COR-L47 (cell line): Measurements from ENCODE around the gene FCN1.
"Not testable (repeated sequence)": the region's sequence is repeated elsewhere in the genome, so short reads cannot be mapped to it uniquely, and the experiment has no call there.

Experiments used
- DNase-seq: peaks from one replicate; lab custom pipeline; 2025; lab: John Stamatoyannopoulos, UW

Gene FCN1

GRCh38 chr9:134917431-134918373 lies at the start of gene FCN1:
Gene FCN1 (minus strand): TSS chr9:134917912. CDS start chr9:134917871, 41 bp downstream.
- no peak for DNase-seq

GRCh38 chr9:134966697-134967546 lies 49.2 kb upstream of the FCN1 start:
- no peak for DNase-seq

- no peak for DNase-seq
Observed at GRCh38 chr9:134966270-134966669, 48.6 kb upstream of the FCN1 start.

GRCh38 chr9:134965851-134966250 lies 48.1 kb upstream of the FCN1 start:
- no peak for DNase-seq

GRCh38 chr9:134965411-134965810 lies 47.7 kb upstream of the FCN1 start:
- no peak for DNase-seq

- no peak for DNase-seq
Observed at GRCh38 chr9:134964271-134965055, 46.8 kb upstream of the FCN1 start.

GRCh38 chr9:134963546-134963945 lies 45.8 kb upstream of the FCN1 start:
- no peak for DNase-seq

- DNase-seq, result no peak
Observed at GRCh38 chr9:134962973-134963364, 45.3 kb upstream of the FCN1 start.

- DNase-seq, result no peak
Observed at GRCh38 chr9:134962065-134962972, 44.6 kb upstream of the FCN1 start.

- no peak for DNase-seq
Observed at GRCh38 chr9:134961331-134962064, 43.8 kb upstream of the FCN1 start.

- DNase-seq, result no peak
Observed at GRCh38 chr9:134960701-134961181, 43.0 kb upstream of the FCN1 start.

- no peak for DNase-seq
Observed at GRCh38 chr9:134959971-134960310, 42.2 kb upstream of the FCN1 start.

- DNase-seq, result no peak
Observed at GRCh38 chr9:134959126-134959970, 41.6 kb upstream of the FCN1 start.

- no peak for DNase-seq
Observed at GRCh38 chr9:134957945-134958227, 40.2 kb upstream of the FCN1 start.

GRCh38 chr9:134957165-134957944 lies 39.6 kb upstream of the FCN1 start:
- no peak for DNase-seq

GRCh38 chr9:134956387-134956786 lies 38.7 kb upstream of the FCN1 start:
- not testable (repeated sequence) for DNase-seq

- DNase-seq, result no peak
Observed at GRCh38 chr9:134955801-134956200, 38.1 kb upstream of the FCN1 start.

GRCh38 chr9:134955156-134955555 lies 37.4 kb upstream of the FCN1 start:
- no peak for DNase-seq

- no peak for DNase-seq
Observed at GRCh38 chr9:134951994-134952393, 34.3 kb upstream of the FCN1 start.
